ENCODE data around the gene TRAK2. TPM values are rescaled to one million over a fixed set of nuclear protein-coding genes. Genes with fewer than 3 reads are reported as not detected.

The TRAK2 gene
- total RNA-seq, 1 donor from 2014 or later: 11.2 TPM

DNA sequence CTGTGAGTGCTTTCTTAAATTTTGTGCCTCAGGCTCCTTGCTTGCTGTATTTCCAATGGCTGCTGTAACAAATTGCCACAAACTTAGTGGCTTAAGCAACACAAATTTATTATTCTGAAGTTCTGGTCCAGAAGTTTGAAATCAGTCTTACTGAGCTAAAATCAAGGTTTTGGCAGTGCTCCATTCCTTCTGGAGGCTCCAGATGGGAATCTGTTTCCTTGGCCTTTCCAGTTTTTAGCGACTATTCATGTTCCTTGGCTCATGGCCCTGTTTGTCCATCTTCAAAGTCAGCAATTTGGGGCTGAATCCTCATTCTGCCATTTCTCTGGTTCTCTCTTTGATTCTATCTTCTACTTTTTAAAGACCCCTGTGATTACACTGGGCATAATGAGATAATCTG is 32.1 kb upstream of the TRAK2 start:
- no peak for DNase-seq (ENCODE audit: low read depth)
- H3K4me3 ChIP-seq (ENCODE audit: low read depth, low read length): no peak overlapping the region
- TF ChIP-seq, protein P1, sequence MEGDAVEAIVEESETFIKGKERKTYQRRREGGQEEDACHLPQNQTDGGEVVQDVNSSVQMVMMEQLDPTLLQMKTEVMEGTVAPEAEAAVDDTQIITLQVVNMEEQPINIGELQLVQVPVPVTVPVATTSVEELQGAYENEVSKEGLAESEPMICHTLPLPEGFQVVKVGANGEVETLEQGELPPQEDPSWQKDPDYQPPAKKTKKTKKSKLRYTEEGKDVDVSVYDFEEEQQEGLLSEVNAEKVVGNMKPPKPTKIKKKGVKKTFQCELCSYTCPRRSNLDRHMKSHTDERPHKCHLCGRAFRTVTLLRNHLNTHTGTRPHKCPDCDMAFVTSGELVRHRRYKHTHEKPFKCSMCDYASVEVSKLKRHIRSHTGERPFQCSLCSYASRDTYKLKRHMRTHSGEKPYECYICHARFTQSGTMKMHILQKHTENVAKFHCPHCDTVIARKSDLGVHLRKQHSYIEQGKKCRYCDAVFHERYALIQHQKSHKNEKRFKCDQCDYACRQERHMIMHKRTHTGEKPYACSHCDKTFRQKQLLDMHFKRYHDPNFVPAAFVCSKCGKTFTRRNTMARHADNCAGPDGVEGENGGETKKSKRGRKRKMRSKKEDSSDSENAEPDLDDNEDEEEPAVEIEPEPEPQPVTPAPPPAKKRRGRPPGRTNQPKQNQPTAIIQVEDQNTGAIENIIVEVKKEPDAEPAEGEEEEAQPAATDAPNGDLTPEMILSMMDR (conservative IDR thresholded peaks at IDR 0.05; ENCODE audit: low read depth, low read length): no peak

DNA sequence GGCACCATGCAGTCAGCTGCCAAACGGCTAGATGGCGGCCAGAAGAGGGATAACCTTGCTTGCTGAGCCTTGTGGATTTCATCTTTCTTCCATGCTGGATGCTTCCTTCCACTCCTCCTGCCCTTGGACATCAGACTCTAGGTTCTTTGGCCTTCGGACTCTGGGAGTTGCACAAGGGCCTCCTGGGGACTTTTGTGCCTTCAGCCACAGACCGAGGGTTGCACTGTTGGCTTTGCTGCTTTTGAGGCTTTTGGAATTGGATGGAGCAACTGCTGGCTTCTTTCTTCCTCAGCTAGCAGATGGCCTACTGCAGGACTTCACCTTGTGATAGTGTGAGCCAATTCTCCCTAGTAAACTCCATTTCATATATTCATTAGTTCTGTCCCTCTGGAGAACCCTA is 31.3 kb upstream of the TRAK2 start:
- DNase-seq (ENCODE audit: low read depth): no peak
- H3K4me3 ChIP-seq (ENCODE audit: low read depth, low read length): no peak overlapping the region
- TF ChIP-seq, protein P1 (conservative IDR thresholded peaks at IDR 0.05; ENCODE audit: low read depth, low read length): no peak

DNA sequence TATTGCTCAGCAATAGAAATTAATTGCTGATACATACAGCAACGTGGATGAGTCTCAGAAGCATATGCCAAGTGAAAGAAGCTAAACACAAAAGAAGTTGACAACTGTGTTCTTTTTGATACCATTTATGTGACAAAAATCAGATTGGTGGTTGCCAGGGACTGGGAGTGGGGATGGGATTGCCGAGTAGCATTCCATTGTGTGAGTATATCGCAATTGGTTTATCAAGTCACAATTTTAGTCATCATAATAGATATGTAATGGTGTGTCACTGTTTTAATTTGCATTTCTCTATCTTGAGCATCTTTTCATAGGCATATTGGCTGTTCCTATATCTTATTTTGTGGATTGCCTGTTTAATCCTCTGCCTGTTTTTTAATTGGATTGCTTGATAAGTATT is 21.2 kb upstream of the TRAK2 start:
- no peak overlapping the region for H3K4me3 ChIP-seq (ENCODE audit: low read depth, low read length)
- no peak for DNase-seq (ENCODE audit: low read depth)
- TF ChIP-seq, protein P1 (conservative IDR thresholded peaks at IDR 0.05; ENCODE audit: low read depth, low read length): no peak

DNA sequence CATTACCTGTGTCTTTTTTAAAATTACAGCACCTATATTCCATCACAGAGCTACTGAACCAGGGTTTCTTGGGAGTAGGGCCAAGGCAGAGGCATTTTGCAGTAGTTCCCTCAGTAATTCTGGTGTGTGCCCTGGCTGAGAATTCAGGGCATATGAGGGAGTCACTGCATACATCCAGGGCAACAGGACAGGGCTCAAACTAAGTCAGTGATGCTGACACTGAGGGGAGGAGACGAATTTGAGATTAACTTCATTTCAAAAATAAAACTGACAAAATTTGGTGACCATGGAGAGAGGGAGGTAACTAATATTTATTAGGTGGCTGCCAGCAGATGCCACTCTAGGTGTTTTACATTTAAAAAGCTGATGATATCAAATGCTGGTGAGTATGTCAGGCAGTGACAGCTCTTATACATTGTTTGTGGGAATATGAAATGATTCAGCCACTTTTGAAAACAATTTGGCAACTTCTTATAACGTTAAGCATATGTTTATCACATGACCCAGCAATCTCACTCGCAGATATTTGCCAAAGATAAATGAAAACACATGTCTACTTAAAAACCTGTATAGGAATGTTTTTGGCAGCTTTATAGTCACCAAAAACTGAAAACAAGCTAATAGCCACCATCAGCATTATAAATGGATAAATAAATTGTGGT is 20.6 kb upstream of the TRAK2 start:
- TF ChIP-seq, protein P1 (conservative IDR thresholded peaks at IDR 0.05; ENCODE audit: low read depth, low read length): no peak
- DNase-seq (ENCODE audit: low read depth): no peak
- no peak overlapping the region for H3K4me3 ChIP-seq (ENCODE audit: low read depth, low read length)

DNA sequence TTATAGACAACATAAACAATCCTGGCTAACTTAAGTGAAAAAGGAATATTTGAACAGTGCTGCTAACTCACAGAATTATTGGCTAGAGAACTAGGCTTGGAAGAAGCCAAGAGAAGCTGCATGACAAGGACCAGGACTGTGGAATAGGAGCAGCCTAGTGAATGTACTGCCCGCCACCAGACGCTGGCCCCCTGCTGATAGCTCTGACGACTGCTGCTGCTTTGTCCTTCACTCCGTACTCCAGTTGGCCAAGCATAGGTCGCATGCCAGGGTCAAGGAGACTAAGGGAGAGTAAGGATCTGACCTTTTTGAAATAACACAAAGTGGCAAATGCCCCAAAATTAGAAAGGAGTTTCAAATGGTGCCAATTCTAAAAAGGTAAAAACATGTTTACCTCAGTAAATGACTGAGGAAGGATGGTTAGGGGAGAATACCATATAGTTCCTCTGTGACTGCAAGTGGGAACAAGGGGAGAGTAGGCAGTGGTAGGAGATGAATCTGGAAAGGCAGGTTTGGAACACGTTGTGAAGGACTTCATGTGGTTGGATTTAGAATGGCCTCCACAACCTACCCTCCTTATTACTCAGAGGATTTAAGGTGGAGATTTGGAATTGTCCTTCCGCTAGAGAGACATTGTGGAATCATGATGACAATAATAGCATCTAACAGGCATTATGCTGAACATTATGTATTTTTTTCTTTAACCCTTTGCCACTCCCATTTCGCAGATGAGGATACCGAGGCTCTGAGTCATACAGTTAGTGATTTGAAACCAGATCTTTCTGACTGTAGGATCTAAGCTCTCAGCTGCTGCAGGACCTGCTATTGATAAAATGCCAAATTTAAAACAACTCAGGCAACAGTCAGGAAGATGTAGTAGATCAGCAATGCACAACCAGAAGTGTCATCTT is 19.8 kb upstream of the TRAK2 start:
- no peak for DNase-seq (ENCODE audit: low read depth)
- no peak overlapping the region for H3K4me3 ChIP-seq (ENCODE audit: low read depth, low read length)
- TF ChIP-seq, protein P1 (conservative IDR thresholded peaks at IDR 0.05; ENCODE audit: low read depth, low read length): no peak

DNA sequence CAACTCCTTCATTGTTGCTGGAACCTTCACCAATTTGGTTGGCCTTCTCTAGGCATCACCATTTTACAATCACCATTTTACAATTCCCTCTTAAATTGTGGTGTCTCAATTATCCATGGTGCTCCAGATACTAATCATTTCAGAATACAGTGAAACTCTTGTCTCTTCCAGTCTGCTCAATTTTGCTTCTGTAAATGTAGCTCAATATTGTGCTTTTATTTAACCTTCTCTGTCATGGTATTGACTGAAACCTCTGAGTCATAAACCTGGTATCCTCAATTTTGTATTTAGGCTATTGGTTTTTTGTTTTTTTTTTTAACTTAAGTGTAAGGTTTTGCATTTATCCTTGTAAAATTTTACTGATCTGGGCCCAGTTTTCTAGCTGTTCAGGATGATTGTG is 16.4 kb upstream of the TRAK2 start:
- TF ChIP-seq, protein P1 (conservative IDR thresholded peaks at IDR 0.05; ENCODE audit: low read depth, low read length): no peak
- no peak for DNase-seq (ENCODE audit: low read depth)
- H3K4me3 ChIP-seq (ENCODE audit: low read depth, low read length): no peak overlapping the region

Measured in epithelial cell of proximal tubule (primary cell).